Stimulated activated CD8-positive, alpha-beta memory T cell treated with anti-CD3 and anti-CD28 coated beads, Interleukin-4, amount 100 ng/mL, for 24 hours (primary cell): Measurements from ENCODE around the gene FAM163A.
"Not testable (repeated sequence)": the region's sequence is repeated elsewhere in the genome, so short reads cannot be mapped to it uniquely, and the experiment has no call there.

Source experiments
- DNase-seq: peaks from one replicate; pipeline ENCODE4 v3.0.0-alpha.2; 2020; ENCODE audit warnings: low read depth

FAM163A gene

GRCh38 chr1:179855831-179856230 is 112.7 kb downstream of the FAM163A start:
- not testable (repeated sequence) for DNase-seq

GRCh38 chr1:179856296-179856695 is 113.2 kb downstream of the FAM163A start:
- DNase-seq, result no peak

GRCh38 chr1:179857009-179857408 is 113.9 kb downstream of the FAM163A start:
- no peak for DNase-seq

- DNase-seq, result no peak
Observed at GRCh38 chr1:179860652-179861051, 117.6 kb downstream of the FAM163A start.

GRCh38 chr1:179865377-179865776 is 122.3 kb downstream of the FAM163A start:
- DNase-seq, result no peak
